SK-N-SH treated with all-trans-retinoic acid at 6 μM for 48 hours (cell line): ENCODE data around the gene HOXD11.

Experiments used
- ATAC-seq: fragments of 200-7000 bp; cut with Tn5 transposase; 3 replicates; pipeline ENCODE4 v1.9.1; 2020; ENCODE audit warnings: mild to moderate bottlenecking, moderate library complexity
- BACH2 ChIP-seq: fragments of 250-450 bp; sonication (Bioruptor Pico); IDR thresholded peaks from 2 replicates; pipeline ENCODE4 v1.9.0; 2021; ENCODE audit warnings: mild to moderate bottlenecking, borderline replicate concordance
- OSR1 ChIP-seq: fragments of 250-450 bp; sonication (Bioruptor Pico); IDR thresholded peaks from 2 replicates; pipeline ENCODE4 v1.8.0; 2022; ENCODE audit warnings: moderate library complexity, mild to moderate bottlenecking, inconsistent platforms
- PPARA ChIP-seq: fragments of 250-450 bp; sonication (Bioruptor Pico); IDR thresholded peaks from 2 replicates; pipeline ENCODE4 v1.5.0; 2020; ENCODE audit warnings: mild to moderate bottlenecking, borderline replicate concordance
- RARB ChIP-seq: fragments of 250-450 bp; sonication (Bioruptor Pico); IDR thresholded peaks from 2 replicates; pipeline ENCODE4 v1.8.0; 2021; ENCODE audit warnings: mild to moderate bottlenecking, moderate library complexity
- TOX ChIP-seq: fragments of 250-450 bp; sonication (Bioruptor Pico); IDR thresholded peaks from 2 replicates; pipeline ENCODE4 v1.8.0; 2021; ENCODE audit warnings: mild to moderate bottlenecking, moderate library complexity, borderline replicate concordance
- ZC3H10 ChIP-seq: fragments of 250-450 bp; sonication (Bioruptor Pico); IDR thresholded peaks from 2 replicates; pipeline ENCODE4 v1.5.1; 2021; ENCODE audit warnings: mild to moderate bottlenecking, moderate library complexity
- ZFP3 ChIP-seq: fragments of 250-450 bp; sonication (Bioruptor Pico); IDR thresholded peaks from 2 replicates; pipeline ENCODE4 v1.5.0; 2020; ENCODE audit warnings: mild to moderate bottlenecking, moderate library complexity
- ZNF565 ChIP-seq: fragments of 450-650 bp; formaldehyde crosslinking; conservative IDR thresholded peaks from 2 replicates; pipeline ENCODE4 v1.5.0; 2020; ENCODE audit warnings: low read depth, mild to moderate bottlenecking, moderate library complexity
- ZNF70 ChIP-seq: fragments of 450-650 bp; formaldehyde crosslinking; IDR thresholded peaks from 2 replicates; pipeline ENCODE4 v1.5.0; 2020; ENCODE audit warnings: mild to moderate bottlenecking, moderate library complexity
- ZNF8 ChIP-seq: fragments of 450-650 bp; formaldehyde crosslinking; IDR thresholded peaks from 2 replicates; pipeline ENCODE4 v1.5.0; 2020; ENCODE audit warnings: mild to moderate bottlenecking, moderate library complexity
- TF ChIP-seq, protein P1 (sequence below): fragments of 250-450 bp; sonication (Bioruptor Pico); IDR thresholded peaks from 2 replicates; pipeline ENCODE4 v1.8.0; 2020; ENCODE audit warnings: mild to moderate bottlenecking, moderate library complexity, borderline replicate concordance
- TF ChIP-seq, protein P2 (sequence below): fragments of 250-450 bp; sonication (Bioruptor Pico); IDR thresholded peaks from 2 replicates; pipeline ENCODE4 v1.5.1; 2020; ENCODE audit warnings: low read depth, mild to moderate bottlenecking, moderate library complexity
- TF ChIP-seq, protein P3 (sequence below): fragments of 250-450 bp; sonication (Bioruptor Pico); IDR thresholded peaks from 2 replicates; pipeline ENCODE4 v1.8.0; 2021; ENCODE audit warnings: low read depth, mild to moderate bottlenecking, moderate library complexity, borderline replicate concordance

The HOXD11 gene

DNA sequence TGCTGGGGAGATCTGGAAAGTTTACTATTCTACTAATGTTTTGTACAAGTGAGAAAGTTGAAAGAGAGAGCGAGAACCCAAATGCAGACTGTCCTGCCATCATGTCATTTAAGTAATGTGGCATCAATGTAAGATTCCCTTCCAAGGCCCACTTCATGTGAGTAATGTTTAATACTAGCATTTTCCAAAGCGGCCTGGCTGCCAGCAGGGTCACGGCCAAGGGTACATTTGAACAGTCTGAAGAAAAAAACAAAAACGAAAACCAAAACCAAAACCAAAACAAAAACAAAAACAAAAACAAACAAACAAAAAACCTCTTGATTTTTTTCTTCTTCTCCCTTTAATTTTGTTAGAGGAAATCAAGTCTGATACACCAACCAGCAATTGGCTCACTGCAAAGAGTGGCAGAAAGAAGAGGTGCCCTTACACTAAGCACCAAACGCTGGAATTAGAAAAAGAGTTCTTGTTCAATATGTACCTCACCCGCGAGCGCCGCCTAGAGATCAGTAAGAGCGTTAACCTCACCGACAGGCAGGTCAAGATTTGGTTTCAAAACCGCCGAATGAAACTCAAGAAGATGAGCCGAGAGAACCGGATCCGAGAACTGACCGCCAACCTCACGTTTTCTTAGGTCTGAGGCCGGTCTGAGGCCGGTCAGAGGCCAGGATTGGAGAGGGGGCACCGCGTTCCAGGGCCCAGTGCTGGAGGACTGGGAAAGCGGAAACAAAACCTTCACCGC is 11.7 kb downstream of the HOXD11 start (continued):
- TF ChIP-seq, protein P1, sequence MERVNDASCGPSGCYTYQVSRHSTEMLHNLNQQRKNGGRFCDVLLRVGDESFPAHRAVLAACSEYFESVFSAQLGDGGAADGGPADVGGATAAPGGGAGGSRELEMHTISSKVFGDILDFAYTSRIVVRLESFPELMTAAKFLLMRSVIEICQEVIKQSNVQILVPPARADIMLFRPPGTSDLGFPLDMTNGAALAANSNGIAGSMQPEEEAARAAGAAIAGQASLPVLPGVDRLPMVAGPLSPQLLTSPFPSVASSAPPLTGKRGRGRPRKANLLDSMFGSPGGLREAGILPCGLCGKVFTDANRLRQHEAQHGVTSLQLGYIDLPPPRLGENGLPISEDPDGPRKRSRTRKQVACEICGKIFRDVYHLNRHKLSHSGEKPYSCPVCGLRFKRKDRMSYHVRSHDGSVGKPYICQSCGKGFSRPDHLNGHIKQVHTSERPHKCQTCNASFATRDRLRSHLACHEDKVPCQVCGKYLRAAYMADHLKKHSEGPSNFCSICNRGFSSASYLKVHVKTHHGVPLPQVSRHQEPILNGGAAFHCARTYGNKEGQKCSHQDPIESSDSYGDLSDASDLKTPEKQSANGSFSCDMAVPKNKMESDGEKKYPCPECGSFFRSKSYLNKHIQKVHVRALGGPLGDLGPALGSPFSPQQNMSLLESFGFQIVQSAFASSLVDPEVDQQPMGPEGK (CRISPR knock-in tag) = no peak
- no peak for TF ChIP-seq ZNF8 (CRISPR knock-in tag)
- TF ChIP-seq BACH2 (CRISPR knock-in tag) = no peak
- no peak for TF ChIP-seq ZNF565 (CRISPR knock-in tag)
- TF ChIP-seq ZNF70 (CRISPR knock-in tag) = no peak
- TF ChIP-seq, protein P2, sequence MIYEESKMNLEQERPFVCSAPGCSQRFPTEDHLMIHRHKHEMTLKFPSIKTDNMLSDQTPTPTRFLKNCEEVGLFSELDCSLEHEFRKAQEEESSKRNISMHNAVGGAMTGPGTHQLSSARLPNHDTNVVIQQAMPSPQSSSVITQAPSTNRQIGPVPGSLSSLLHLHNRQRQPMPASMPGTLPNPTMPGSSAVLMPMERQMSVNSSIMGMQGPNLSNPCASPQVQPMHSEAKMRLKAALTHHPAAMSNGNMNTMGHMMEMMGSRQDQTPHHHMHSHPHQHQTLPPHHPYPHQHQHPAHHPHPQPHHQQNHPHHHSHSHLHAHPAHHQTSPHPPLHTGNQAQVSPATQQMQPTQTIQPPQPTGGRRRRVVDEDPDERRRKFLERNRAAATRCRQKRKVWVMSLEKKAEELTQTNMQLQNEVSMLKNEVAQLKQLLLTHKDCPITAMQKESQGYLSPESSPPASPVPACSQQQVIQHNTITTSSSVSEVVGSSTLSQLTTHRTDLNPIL (CRISPR knock-in tag) = no peak
- TF ChIP-seq, all 23 proteins: peak for 0

DNA sequence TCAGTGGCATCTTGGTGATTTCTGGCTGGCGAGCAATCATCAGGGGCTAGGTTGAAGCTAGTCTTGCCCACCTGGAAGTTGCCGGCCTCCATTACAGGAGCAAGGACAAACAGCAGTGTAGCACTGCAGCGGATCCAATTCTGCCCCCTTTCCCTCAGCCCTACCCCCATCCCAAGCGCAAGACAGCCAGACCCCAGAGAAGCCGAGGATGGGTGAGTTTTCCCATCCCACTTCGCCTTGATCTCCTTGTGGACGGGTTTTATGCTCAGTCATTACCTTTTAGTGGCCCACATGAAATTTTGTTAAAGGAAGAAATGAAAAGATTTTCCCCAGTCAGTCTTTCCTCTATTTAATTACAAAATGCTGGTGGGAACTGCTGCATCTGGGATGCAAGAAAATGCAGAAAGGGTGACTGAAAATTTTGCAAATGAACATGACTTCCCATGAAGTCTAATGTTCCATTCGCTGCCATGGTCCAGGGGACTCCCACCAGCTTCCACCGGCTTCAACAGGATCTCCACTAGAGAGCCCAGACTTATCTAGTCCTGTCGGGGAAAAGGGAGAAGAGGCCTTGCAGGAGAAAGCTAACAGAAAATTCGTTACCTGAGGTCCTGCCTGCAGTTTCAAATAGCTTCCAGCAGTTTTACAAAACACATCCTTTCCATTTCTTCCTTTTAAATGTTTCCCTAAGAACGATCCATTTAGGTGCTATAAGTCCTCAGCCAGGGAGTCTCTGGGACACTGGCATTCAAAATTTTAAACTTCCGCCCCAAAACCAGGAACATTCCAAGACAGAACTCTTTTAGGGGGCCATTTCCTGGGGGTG is 13.5 kb downstream of the HOXD11 start:
- no peak for ATAC-seq
- TF ChIP-seq OSR1 (CRISPR knock-in tag) = no peak
- no peak for TF ChIP-seq ZC3H10 (CRISPR knock-in tag)
- TF ChIP-seq PPARA (CRISPR knock-in tag) = no peak
- no peak for TF ChIP-seq RARB (CRISPR knock-in tag)
- TF ChIP-seq ZFP3 (CRISPR knock-in tag) = no peak
- TF ChIP-seq, protein P3, sequence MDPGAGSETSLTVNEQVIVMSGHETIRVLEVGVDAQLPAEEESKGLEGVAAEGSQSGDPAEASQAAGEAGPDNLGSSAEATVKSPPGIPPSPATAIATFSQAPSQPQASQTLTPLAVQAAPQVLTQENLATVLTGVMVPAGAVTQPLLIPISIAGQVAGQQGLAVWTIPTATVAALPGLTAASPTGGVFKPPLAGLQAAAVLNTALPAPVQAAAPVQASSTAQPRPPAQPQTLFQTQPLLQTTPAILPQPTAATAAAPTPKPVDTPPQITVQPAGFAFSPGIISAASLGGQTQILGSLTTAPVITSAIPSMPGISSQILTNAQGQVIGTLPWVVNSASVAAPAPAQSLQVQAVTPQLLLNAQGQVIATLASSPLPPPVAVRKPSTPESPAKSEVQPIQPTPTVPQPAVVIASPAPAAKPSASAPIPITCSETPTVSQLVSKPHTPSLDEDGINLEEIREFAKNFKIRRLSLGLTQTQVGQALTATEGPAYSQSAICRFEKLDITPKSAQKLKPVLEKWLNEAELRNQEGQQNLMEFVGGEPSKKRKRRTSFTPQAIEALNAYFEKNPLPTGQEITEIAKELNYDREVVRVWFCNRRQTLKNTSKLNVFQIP (CRISPR knock-in tag) = no peak
- TF ChIP-seq, protein P2 (CRISPR knock-in tag) = no peak
- TF ChIP-seq TOX = no peak

DNA sequence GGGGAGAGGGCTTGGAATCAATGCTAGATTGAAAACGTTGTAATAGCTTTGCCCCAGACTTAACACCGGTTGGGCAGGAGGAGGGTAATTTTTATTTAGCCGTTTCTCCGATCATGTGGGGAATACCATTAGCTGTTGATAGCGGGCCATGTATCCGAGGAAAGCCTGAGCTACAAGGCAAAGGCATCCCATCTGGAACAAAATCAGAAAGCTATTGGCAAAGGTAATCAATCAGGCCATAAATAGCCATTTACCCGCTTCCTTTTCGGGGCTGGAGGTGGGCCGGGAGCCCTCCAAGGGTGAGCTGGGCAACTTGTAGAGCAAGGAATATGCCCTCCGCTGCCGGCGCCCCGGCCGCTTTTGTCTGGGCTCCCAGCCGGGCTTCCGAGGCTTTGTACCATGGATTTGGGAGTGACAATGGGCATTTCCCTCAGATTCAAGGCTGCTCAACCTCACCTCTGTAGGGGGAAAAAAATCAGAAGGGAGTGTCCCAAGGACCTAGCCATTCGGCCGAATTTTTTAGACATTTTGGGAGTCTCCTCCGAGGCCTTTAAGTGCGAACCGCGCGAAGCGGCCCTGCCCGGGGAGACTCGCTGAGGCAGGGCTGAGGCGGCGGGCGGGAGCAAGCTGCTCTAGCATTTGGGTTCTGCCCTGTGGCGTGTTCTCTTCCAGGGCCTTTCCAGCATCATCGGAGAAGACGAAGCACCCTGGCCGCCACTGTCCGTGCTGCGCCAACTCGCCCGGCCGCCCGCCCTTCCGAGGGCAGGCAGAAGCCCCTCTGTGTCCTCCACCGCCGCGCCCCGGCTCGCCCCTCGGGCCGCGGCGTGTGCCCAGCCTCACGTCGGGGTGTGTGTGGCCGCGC is 14.3 kb downstream of the HOXD11 start:
- no peak for ATAC-seq
- TF ChIP-seq, protein P3 (CRISPR knock-in tag) = no peak
- TF ChIP-seq OSR1 (CRISPR knock-in tag) = no peak
- TF ChIP-seq, protein P2 (CRISPR knock-in tag) = no peak
- TF ChIP-seq, all 23 proteins: peak for 0
